IMR-90 (cell line): Measurements from ENCODE around the gene PMCH. TPM values are rescaled to one million over a fixed set of nuclear protein-coding genes. Genes with fewer than 3 reads are reported as not detected.

ENCODE experiments used
- ATAC-seq: fragments of 200-7000 bp; cut with Tn5 transposase; 2 replicates; pipeline ENCODE4 v1.9.1; 2020; ENCODE audit warnings: low read depth, mild to moderate bottlenecking, moderate library complexity
- BruUV-seq: library from RNA; stranded (reverse); fragments of 400-500 nt; replicated peaks from 2 replicates; lab custom pipeline; 2021; lab: Mats Ljungman, UMichigan
- CTCF ChIA-PET: fragments of 300-600 bp; formaldehyde crosslinking; extraction: SDS; loops from one replicate; lab custom pipeline; 2021; ENCODE audit warnings: antibody characterized with exemption; lab: Yijun Ruan, JAX
- POLR2A ChIA-PET: fragments of 300-600 bp; sonication (Branson Sonifier 250); formaldehyde crosslinking; loops from one replicate; lab custom pipeline; 2022; ENCODE audit warnings: antibody characterized with exemption; ENCODE audit not compliant: unreplicated experiment; lab: Charles Lee
- DNase-seq: peaks from one replicate; pipeline ENCODE4 v3.0.0; 2013
- H2AFZ ChIP-seq: replicated peaks from 2 replicates; pipeline ENCODE3; 2013; ENCODE audit warnings: low read length, mild to moderate bottlenecking; ENCODE audit not compliant: poor library complexity
- H2AK5ac ChIP-seq: 2 replicates; pipeline ENCODE4 v1.6.1; 2013; ENCODE audit warnings: low read depth, low read length, inconsistent platforms
- H2AK9ac ChIP-seq: replicated peaks from 2 replicates; pipeline ENCODE3; 2013; ENCODE audit warnings: mild to moderate bottlenecking, low read depth, low read length, moderate library complexity; ENCODE audit not compliant: poor library complexity
- H2BK120ac ChIP-seq: 2 replicates; pipeline ENCODE4 v1.6.1; 2013; ENCODE audit warnings: low read depth, low read length, inconsistent platforms
- H2BK15ac ChIP-seq: 3 replicates; pipeline ENCODE4 v1.6.1; 2013; ENCODE audit warnings: low read depth, low read length, inconsistent platforms
- H2BK20ac ChIP-seq: 2 replicates; pipeline ENCODE4 v1.6.1; 2013; ENCODE audit warnings: low read depth, mild to moderate bottlenecking, inconsistent platforms, low read length, moderate library complexity
- H2BK5ac ChIP-seq: 2 replicates; pipeline ENCODE4 v1.6.1; 2013; ENCODE audit warnings: mild to moderate bottlenecking, low read depth, low read length, inconsistent platforms; ENCODE audit not compliant: poor library complexity, severe bottlenecking
- H3K14ac ChIP-seq: replicated peaks from 2 replicates; pipeline ENCODE4 v1.6.1; 2013; ENCODE audit warnings: low read depth, low read length, inconsistent platforms
- H3K18ac ChIP-seq: 2 replicates; pipeline ENCODE4 v1.6.1; 2013; ENCODE audit warnings: low read depth, low read length, control low read depth
- H3K23ac ChIP-seq: 2 replicates; pipeline ENCODE4 v1.6.1; 2013; ENCODE audit warnings: low read depth, low read length, inconsistent platforms
- H3K27ac ChIP-seq: 2 replicates; pipeline ENCODE4 v1.5.1; 2013; ENCODE audit warnings: mild to moderate bottlenecking, control low read depth, low read length; ENCODE audit not compliant: insufficient read depth
- H3K27me3 ChIP-seq: 2 replicates; pipeline ENCODE4 v1.6.1; 2013; ENCODE audit warnings: low read length; ENCODE audit not compliant: control insufficient read depth, insufficient read depth
- H3K36me3 ChIP-seq: 2 replicates; pipeline ENCODE4 v1.6.1; 2013; ENCODE audit warnings: low read length, mixed read lengths; ENCODE audit not compliant: control insufficient read depth, insufficient read depth
- H3K4ac ChIP-seq: 2 replicates; pipeline ENCODE4 v1.6.1; 2013; ENCODE audit warnings: low read depth, low read length, inconsistent platforms
- H3K4me1 ChIP-seq: 2 replicates; pipeline ENCODE4 v1.6.1; 2013; ENCODE audit warnings: low read length, mixed read lengths; ENCODE audit not compliant: control insufficient read depth, insufficient read depth
- H3K4me2 ChIP-seq: 2 replicates; pipeline ENCODE4 v1.6.1; 2013; ENCODE audit warnings: low read depth, mild to moderate bottlenecking, control low read depth, low read length, moderate library complexity
- H3K4me3 ChIP-seq: 2 replicates; pipeline ENCODE4 v1.5.1; 2013; ENCODE audit warnings: low read depth, mild to moderate bottlenecking, control low read depth, low read length, moderate library complexity; ENCODE audit not compliant: insufficient read depth
- H3K56ac ChIP-seq: 2 replicates; pipeline ENCODE4 v1.6.1; 2013; ENCODE audit warnings: low read length, inconsistent platforms; ENCODE audit not compliant: insufficient read depth; ENCODE audit errors: extremely low read depth
- H3K79me1 ChIP-seq, 2 experiments: 2 replicates each; pipeline ENCODE4 v1.6.1; 2013; ENCODE audit warnings: low read length in 2 of 2, inconsistent platforms in 1 of 2, low read depth in 1 of 2
- H3K9ac ChIP-seq: 2 replicates; pipeline ENCODE4 v1.6.1; 2013; ENCODE audit warnings: low read depth, low read length, control low read depth
- H3K9me1 ChIP-seq: 2 replicates; pipeline ENCODE4 v1.6.1; 2013; ENCODE audit warnings: low read length, inconsistent platforms; ENCODE audit not compliant: insufficient read depth
- H3K9me3 ChIP-seq: 2 replicates; pipeline ENCODE4 v1.6.1; 2013; ENCODE audit warnings: low read length; ENCODE audit not compliant: control insufficient read depth, insufficient read depth
- H4K20me1 ChIP-seq: 2 replicates; pipeline ENCODE4 v1.6.1; 2013; ENCODE audit warnings: low read length, inconsistent platforms; ENCODE audit not compliant: insufficient read depth
- H4K5ac ChIP-seq: 2 replicates; pipeline ENCODE4 v1.6.1; 2013; ENCODE audit warnings: mild to moderate bottlenecking, low read depth, low read length, control low read depth
- H4K8ac ChIP-seq, 2 experiments: 2 replicates each; pipeline ENCODE4 v1.6.1; 2013; ENCODE audit warnings: low read depth in 2 of 2, low read length in 2 of 2, control low read depth in 1 of 2, inconsistent platforms in 1 of 2
- H4K91ac ChIP-seq: 2 replicates; pipeline ENCODE4 v1.6.1; 2013; ENCODE audit warnings: low read depth, low read length, inconsistent platforms; ENCODE audit not compliant: insufficient read depth
- CEBPB ChIP-seq: IDR thresholded peaks from 2 replicates; pipeline ENCODE4 v1.6.1; 2012; ENCODE audit warnings: low read depth, low read length, improper control_type of control experiment
- POLR2A ChIP-seq: IDR thresholded peaks from 2 replicates; pipeline ENCODE4 v1.6.1; 2012; ENCODE audit warnings: mild to moderate bottlenecking, low read depth, low read length
- dilution Hi-C: fragments of 300-500 bp; cut with HindIII; formaldehyde crosslinking; loops from one replicate; pipeline ENCODE4 v1.14.3; 2018; ENCODE audit warnings: low sequenced_read_pairs; ENCODE audit not compliant: unreplicated experiment
- in situ Hi-C: fragments of 300-500 bp; cut with MboI; formaldehyde crosslinking; loops from 3 replicates; pipeline ENCODE4 v1.14.3; 2019; ENCODE audit warnings: low sequenced_read_pairs, inconsistent platforms, mixed read lengths
- intact Hi-C: fragments of 100-400 bp; cut with micrococcal nuclease; formaldehyde crosslinking; loops from 2 replicates; pipeline ENCODE4 v1.10.0; 2022
- polyA plus RNA-seq, 3 experiments: library from polyadenylated mRNA; depleted of rRNA; stranded (reverse); fragments of >200 nt; gene quantifications; 2 replicates each; pipeline ENCODE4 v1.2.3, GENCODE V29; 2012; ENCODE audit warnings: low replicate concordance in 1 of 3
- total RNA-seq: library from RNA; depleted of rRNA; stranded (reverse); fragments of >200 nt; gene quantifications from 2 replicates; pipeline ENCODE4 v1.2.3, GENCODE V29; 2012

Gene PMCH
- total and polyA plus RNA-seq, 2 of the 4 experiments (the other 2 are of a cell fraction) = not detected

DNA sequence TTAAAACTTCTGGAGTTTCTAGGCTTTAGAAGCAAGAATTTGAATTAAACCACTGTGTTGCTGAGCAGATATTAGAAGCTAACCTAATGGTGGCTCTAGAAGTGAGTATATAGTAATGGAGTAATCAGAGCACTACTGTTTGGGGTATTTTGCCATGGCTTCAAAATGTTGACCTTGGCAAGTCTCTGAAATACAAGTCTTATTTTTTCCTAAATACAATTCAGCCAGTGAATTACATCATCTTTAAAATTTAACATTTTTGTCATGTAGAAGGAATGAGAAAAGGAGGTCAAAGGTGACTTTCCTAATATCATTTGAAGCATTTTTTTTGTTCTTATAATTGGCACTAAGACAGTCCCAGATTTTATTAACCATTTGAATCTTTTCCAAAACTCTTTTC lies 25.2 kb downstream of the PMCH start:
- Histone ChIP-seq H4K20me1 (no peaks in the 10 kb centered on the region), H4K8ac (no peak overlapping the region), H3K18ac (no peak overlapping the region), H2AK5ac (no peak overlapping the region), H3K4me3 (no peak overlapping the region), H2AFZ (no peak overlapping the region), H2BK20ac (no peak overlapping the region), H3K14ac (no peak overlapping the region), H3K4me2 (0 out of 2 replicates have a peak overlapping the region, but pooled peaks have one; percentile 31), H3K4ac (no peak overlapping the region), H3K23ac (no peak overlapping the region), H3K9me1 (no peaks in the 10 kb centered on the region), H3K27ac (no peak overlapping the region), H4K5ac (no peak overlapping the region), H3K4me1 (peaks cover 7% of the 10 kb centered on the region), H3K56ac (no peak overlapping the region), H3K27me3 (no peaks in the 10 kb centered on the region), H3K9me3 (no peaks in the 10 kb centered on the region), H3K79me1 (no peaks in the 10 kb centered on the region), H2BK120ac (no peak overlapping the region), H2BK5ac (no peak overlapping the region), H2BK15ac (no peak overlapping the region), H4K91ac (no peak overlapping the region), H2AK9ac (no peak overlapping the region), H3K36me3 (no peaks in the 10 kb centered on the region), H3K9ac (no peak overlapping the region)
- peak; percentile 64 for DNase-seq
- dilution Hi-C loops (no loop called here), in situ Hi-C loops (no loop called here), intact Hi-C loops (loop anchor here (5.0 kb wide), 3 partner anchors 215 to 530 kb away; no protein-coding TSS in a partner anchor)
- no peak for TF ChIP-seq POLR2A
- peak; percentile 36; the same call in 1 of the 2 replicates for TF ChIP-seq CEBPB
- CTCF ChIA-PET = interaction anchor here (0.9 kb wide), 1 partner anchor 312 kb away, joined by 4 read pairs; no protein-coding TSS in a partner anchor
- ATAC-seq = 0 out of 2 replicates have a peak, but pooled peaks have one; percentile 19
- POLR2A ChIA-PET = no interaction called here
- no TSS peak for BruUV-seq
